Activated CD8-positive, alpha-beta memory T cell treated with anti-CD3 and anti-CD28 coated beads, Interleukin-2, amount 10 ng/mL, durations not matched to agents 7 days and 5 days (primary cell): ENCODE results near the gene TBXT. TPM values are rescaled to one million over a fixed set of nuclear protein-coding genes. Genes with fewer than 3 reads are reported as not detected.

Experiments used
- ATAC-seq: fragments of 150-1000 bp; cut with Tn5 transposase; one replicate; pipeline ENCODE4 v1.10.0; 2021; ENCODE audit warnings: moderate library complexity
- CTCF ChIA-PET: fragments of 350-600 bp; sonication (Branson Sonifier 250); formaldehyde crosslinking; loops from one replicate; lab custom pipeline; 2021; ENCODE audit warnings: antibody characterized with exemption; lab: Charles Lee
- DNase-seq: peaks from one replicate; pipeline ENCODE4 v3.0.0-alpha.2; 2020
- H3K27ac Mint-ChIP-seq: one replicate; pipeline ENCODE4 v1.8.0; 2021; ENCODE audit warnings: mild to moderate bottlenecking, mixed read lengths
- H3K27me3 Mint-ChIP-seq: one replicate; pipeline ENCODE4 v1.8.0; 2021; ENCODE audit warnings: mixed read lengths
- H3K36me3 Mint-ChIP-seq: one replicate; pipeline ENCODE4 v1.8.0; 2021; ENCODE audit warnings: mild to moderate bottlenecking, mixed read lengths
- H3K4me1 Mint-ChIP-seq: one replicate; pipeline ENCODE4 v1.8.0; 2021; ENCODE audit warnings: mixed read lengths
- H3K4me3 Mint-ChIP-seq: one replicate; pipeline ENCODE4 v1.8.0; 2021; ENCODE audit warnings: mild to moderate bottlenecking, moderate library complexity, mixed read lengths
- H3K9me3 Mint-ChIP-seq: one replicate; pipeline ENCODE4 v1.8.0; 2022; ENCODE audit warnings: low read depth, mixed read lengths
- total RNA-seq, 2 experiments: library from RNA; stranded (reverse); gene quantifications; one replicate each; pipeline ENCODE4 v1.2.3, GENCODE V29; 2021

The TBXT gene
- not detected for total RNA-seq

- Mint-ChIP-seq H3K27me3 (peaks cover 63% of the 10 kb centered on the region), H3K4me3 (peak within 1 kb of the TSS; percentile 38), H3K27ac (no peak within 1 kb of the TSS), H3K9me3 (no peaks in the 10 kb centered on the region), H3K36me3 (no peaks in the 10 kb centered on the region), H3K4me1 (peaks cover 6% of the 10 kb centered on the region)
- ATAC-seq: no peak
- DNase-seq: no peak
- CTCF ChIA-PET: no interaction called here
Measured at GRCh38 chr6:166167801-166168615, at the start of gene TBXT. TBXT (minus strand) TSS chr6:166167851; CDS start chr6:166167591, 260 bp downstream.

- no peak for DNase-seq
- ATAC-seq: no peak
- H3K27me3 Mint-ChIP-seq: peaks cover 34% of the 10 kb centered on the region
- no peaks in the 10 kb centered on the region for H3K36me3 Mint-ChIP-seq
- H3K4me3 Mint-ChIP-seq: no peak overlapping the region
- no peaks in the 10 kb centered on the region for H3K4me1 Mint-ChIP-seq
- peaks cover 2% of the 10 kb centered on the region for H3K9me3 Mint-ChIP-seq
- CTCF ChIA-PET: no interaction called here
- H3K27ac Mint-ChIP-seq: no peak overlapping the region
Measured at GRCh38 chr6:166207284-166207561, 39.6 kb upstream of the TBXT start.

GRCh38 chr6:166206510-166207283, 39.0 kb upstream of the TBXT start:
- Mint-ChIP-seq H3K27me3 (peaks cover 29% of the 10 kb centered on the region), H3K36me3 (no peaks in the 10 kb centered on the region), H3K4me1 (no peaks in the 10 kb centered on the region), H3K9me3 (peaks cover 2% of the 10 kb centered on the region), H3K27ac (no peak overlapping the region), H3K4me3 (no peak overlapping the region)
- DNase-seq (no peak), ATAC-seq (no peak)
- CTCF ChIA-PET: no interaction called here

- Mint-ChIP-seq H3K27me3 (peaks cover 23% of the 10 kb centered on the region), H3K36me3 (no peaks in the 10 kb centered on the region), H3K27ac (no peak overlapping the region), H3K9me3 (peaks cover 2% of the 10 kb centered on the region), H3K4me3 (no peak overlapping the region), H3K4me1 (no peaks in the 10 kb centered on the region)
- CTCF ChIA-PET: no interaction called here
- no peak for DNase-seq
- ATAC-seq: no peak
Measured at GRCh38 chr6:166206066-166206465, 38.4 kb upstream of the TBXT start.

GRCh38 chr6:166204852-166205650, 37.4 kb upstream of the TBXT start:
- no peak overlapping the region for H3K27ac Mint-ChIP-seq
- DNase-seq (no peak), ATAC-seq (no peak)
- H3K27me3 Mint-ChIP-seq: peaks cover 19% of the 10 kb centered on the region
- CTCF ChIA-PET: no interaction called here
- H3K36me3 Mint-ChIP-seq: no peaks in the 10 kb centered on the region
- H3K4me3 Mint-ChIP-seq: no peak overlapping the region
- no peaks in the 10 kb centered on the region for H3K9me3 Mint-ChIP-seq
- H3K4me1 Mint-ChIP-seq: no peaks in the 10 kb centered on the region

- Mint-ChIP-seq H3K4me3 (no peak overlapping the region), H3K27ac (no peak overlapping the region), H3K9me3 (no peaks in the 10 kb centered on the region), H3K4me1 (no peaks in the 10 kb centered on the region), H3K27me3 (peaks cover 12% of the 10 kb centered on the region), H3K36me3 (no peaks in the 10 kb centered on the region)
- DNase-seq (no peak), ATAC-seq (no peak)
- CTCF ChIA-PET: no interaction called here
Measured at GRCh38 chr6:166203641-166204222, 36.1 kb upstream of the TBXT start.

GRCh38 chr6:166203003-166203640, 35.5 kb upstream of the TBXT start:
- Mint-ChIP-seq H3K9me3 (no peaks in the 10 kb centered on the region), H3K4me1 (no peaks in the 10 kb centered on the region), H3K27ac (no peak overlapping the region), H3K27me3 (peaks cover 9% of the 10 kb centered on the region), H3K4me3 (no peak overlapping the region), H3K36me3 (no peaks in the 10 kb centered on the region)
- CTCF ChIA-PET: no interaction called here
- no peak for ATAC-seq
- DNase-seq: no peak

GRCh38 chr6:166202321-166202733, 34.7 kb upstream of the TBXT start:
- Mint-ChIP-seq H3K27me3 (peaks cover 11% of the 10 kb centered on the region), H3K36me3 (no peaks in the 10 kb centered on the region), H3K27ac (no peak overlapping the region), H3K9me3 (no peaks in the 10 kb centered on the region), H3K4me1 (no peaks in the 10 kb centered on the region), H3K4me3 (no peak overlapping the region)
- ATAC-seq: no peak
- CTCF ChIA-PET: no interaction called here
- DNase-seq: no peak

GRCh38 chr6:166201878-166202277, 34.2 kb upstream of the TBXT start:
- Mint-ChIP-seq H3K36me3 (no peaks in the 10 kb centered on the region), H3K27me3 (peaks cover 14% of the 10 kb centered on the region), H3K27ac (no peak overlapping the region), H3K4me1 (no peaks in the 10 kb centered on the region), H3K4me3 (no peak overlapping the region), H3K9me3 (no peaks in the 10 kb centered on the region)
- ATAC-seq: no peak
- DNase-seq: no peak
- CTCF ChIA-PET: no interaction called here

- peaks cover 15% of the 10 kb centered on the region for H3K27me3 Mint-ChIP-seq
- CTCF ChIA-PET: interaction anchor here (1.1 kb wide), 1 partner anchor 56 kb away, joined by 3 read pairs; no protein-coding TSS in a partner anchor
- ATAC-seq (no peak), DNase-seq (no peak)
- no peak overlapping the region for H3K27ac Mint-ChIP-seq
- no peak overlapping the region for H3K4me3 Mint-ChIP-seq
- H3K36me3 Mint-ChIP-seq: no peaks in the 10 kb centered on the region
- no peaks in the 10 kb centered on the region for H3K4me1 Mint-ChIP-seq
- H3K9me3 Mint-ChIP-seq: no peaks in the 10 kb centered on the region
Measured at GRCh38 chr6:166197361-166197760, 29.7 kb upstream of the TBXT start.

GRCh38 chr6:166195860-166196238, 28.2 kb upstream of the TBXT start:
- CTCF ChIA-PET: no interaction called here
- H3K9me3 Mint-ChIP-seq: no peaks in the 10 kb centered on the region

GRCh38 chr6:166194914-166195859, 27.5 kb upstream of the TBXT start:
- ATAC-seq: no peak
- Mint-ChIP-seq H3K27ac (no peak overlapping the region), H3K36me3 (no peaks in the 10 kb centered on the region), H3K9me3 (no peaks in the 10 kb centered on the region), H3K4me1 (no peaks in the 10 kb centered on the region), H3K27me3 (peaks cover 15% of the 10 kb centered on the region), H3K4me3 (no peak overlapping the region)
- CTCF ChIA-PET: no interaction called here
- DNase-seq: no peak

More at GRCh38 chr6:166195860-166196238, 28.2 kb upstream of the TBXT start:
- H3K27me3 Mint-ChIP-seq: peaks cover 15% of the 10 kb centered on the region
- no peaks in the 10 kb centered on the region for H3K36me3 Mint-ChIP-seq
- no peaks in the 10 kb centered on the region for H3K4me1 Mint-ChIP-seq
- H3K27ac Mint-ChIP-seq: no peak overlapping the region
- no peak overlapping the region for H3K4me3 Mint-ChIP-seq
- no peak for ATAC-seq
- DNase-seq: no peak
